GM19025 (cell line): ENCODE measurements around the gene CNNM4.

Experiments
- ATAC-seq: cut with Tn5 transposase; IDR thresholded peaks from one replicate; pipeline ENCODE4 v1.9.1; 2021; ENCODE audit warnings: mild to moderate bottlenecking, low read depth, moderate library complexity; ENCODE audit not compliant: unreplicated experiment

Gene CNNM4

GRCh38 chr2:96809216-96809882, 48.6 kb downstream of the CNNM4 start:
- ATAC-seq: no peak

- ATAC-seq: no peak
These were observed 49.5 kb downstream of the CNNM4 start for GRCh38 chr2:96809951-96810782.

- no peak for ATAC-seq
These were observed 50.1 kb downstream of the CNNM4 start for GRCh38 chr2:96810783-96811192.

- ATAC-seq: no peak
These were observed 51.2 kb downstream of the CNNM4 start for GRCh38 chr2:96811917-96812316.

GRCh38 chr2:96813656-96814055, 53.0 kb downstream of the CNNM4 start:
- no peak for ATAC-seq

GRCh38 chr2:96815326-96816126, 54.8 kb downstream of the CNNM4 start:
- ATAC-seq: no peak

GRCh38 chr2:96816127-96816835, 55.6 kb downstream of the CNNM4 start, which contains the start of gene CNNM3:
CNNM3 (plus strand) TSS chr2:96816268; CDS start chr2:96816278, 10 bp downstream.
- peak; percentile 87 for ATAC-seq

- ATAC-seq: no peak
These were observed 56.4 kb downstream of the CNNM4 start for GRCh38 chr2:96816836-96817702.

- no peak for ATAC-seq
These were observed 57.2 kb downstream of the CNNM4 start for GRCh38 chr2:96817882-96818281.

GRCh38 chr2:96819128-96819875, 58.6 kb downstream of the CNNM4 start:
- no peak for ATAC-seq

- ATAC-seq: no peak
These were observed 59.3 kb downstream of the CNNM4 start for GRCh38 chr2:96819876-96820511.

- no peak for ATAC-seq
These were observed 60.5 kb downstream of the CNNM4 start for GRCh38 chr2:96821113-96821675.

- no peak for ATAC-seq
These were observed 62.1 kb downstream of the CNNM4 start for GRCh38 chr2:96822786-96823185.

GRCh38 chr2:96823198-96823597, 62.5 kb downstream of the CNNM4 start:
- ATAC-seq: no peak

- no peak for ATAC-seq
These were observed 63.6 kb downstream of the CNNM4 start for GRCh38 chr2:96824079-96824870.

- ATAC-seq: no peak
These were observed 64.4 kb downstream of the CNNM4 start for GRCh38 chr2:96825057-96825456.
